Measurements from ENCODE around the gene NOC4L. TPM values are rescaled to one million over a fixed set of nuclear protein-coding genes. Genes with fewer than 3 reads are reported as not detected.

NOC4L gene
- polyA plus RNA-seq, 1 experiment = 8.1 TPM

GRCh38 chr12:132156573-132157325, 12.5 kb downstream of the NOC4L start:
- no peaks in the 10 kb centered on the region for H3K27me3 ChIP-seq (ENCODE audit: control insufficient read depth, insufficient read depth, low read length)
- no peak overlapping the region for H3K4me3 ChIP-seq (ENCODE audit: low read depth, low read length)
- DNase-seq (ENCODE audit: low read depth) = no peak
- ChIA-PET POLR2A (no interaction called here), CTCF (no interaction called here)
- no peak for TF ChIP-seq CTCF (IDR thresholded peaks at IDR 0.05; ENCODE audit: insufficient read depth, low read depth, low read length)
- H3K36me3 ChIP-seq (ENCODE audit: control insufficient read depth, insufficient read depth, low read length) = peaks cover 7% of the 10 kb centered on the region; the same call in 1 of the 2 replicates

- no peak for TF ChIP-seq CTCF (IDR thresholded peaks at IDR 0.05; ENCODE audit: insufficient read depth, low read depth, low read length)
- CTCF ChIA-PET = no interaction called here
These were observed 13.6 kb downstream of the NOC4L start for GRCh38 chr12:132157733-132158409.

GRCh38 chr12:132158677-132159554, 14.7 kb downstream of the NOC4L start:
- Histone ChIP-seq H3K4me3 (ENCODE audit: low read depth, low read length) (no peak overlapping the region), H3K27me3 (ENCODE audit: control insufficient read depth, insufficient read depth, low read length) (0 out of 2 replicates have a peak, but pooled peaks cover 2% of the 10 kb centered on the region), H3K36me3 (ENCODE audit: control insufficient read depth, insufficient read depth, low read length) (peaks cover 2% of the 10 kb centered on the region; the same call in 1 of the 2 replicates)
- no peak for TF ChIP-seq CTCF (IDR thresholded peaks at IDR 0.05; ENCODE audit: insufficient read depth, low read depth, low read length)
- DNase-seq (ENCODE audit: low read depth) = no peak
- POLR2A ChIA-PET = no interaction called here
- CTCF ChIA-PET = interaction anchor here (2.7 kb wide), 1 partner anchor 256 kb away, joined by 11 read pairs; no protein-coding TSS in a partner anchor

More at GRCh38 chr12:132157733-132158409, 13.6 kb downstream of the NOC4L start:
- Histone ChIP-seq H3K36me3 (ENCODE audit: control insufficient read depth, insufficient read depth, low read length) (peaks cover 2% of the 10 kb centered on the region; the same call in 1 of the 2 replicates), H3K4me3 (ENCODE audit: low read depth, low read length) (no peak overlapping the region), H3K27me3 (ENCODE audit: control insufficient read depth, insufficient read depth, low read length) (no peaks in the 10 kb centered on the region)
- DNase-seq (ENCODE audit: low read depth) = no peak
- POLR2A ChIA-PET = no interaction called here

- no peak for DNase-seq (ENCODE audit: low read depth)
- Histone ChIP-seq H3K36me3 (ENCODE audit: control insufficient read depth, insufficient read depth, low read length) (peaks cover 2% of the 10 kb centered on the region; the same call in 1 of the 2 replicates), H3K27me3 (ENCODE audit: control insufficient read depth, insufficient read depth, low read length) (0 out of 2 replicates have a peak, but pooled peaks cover 5% of the 10 kb centered on the region), H3K4me3 (ENCODE audit: low read depth, low read length) (no peak overlapping the region)
- ChIA-PET POLR2A (no interaction called here), CTCF (interaction anchor here (2.7 kb wide), 1 partner anchor 255 kb away, joined by 11 read pairs; no protein-coding TSS in a partner anchor)
- no peak for TF ChIP-seq CTCF (IDR thresholded peaks at IDR 0.05; ENCODE audit: insufficient read depth, low read depth, low read length)
These were observed 15.3 kb downstream of the NOC4L start for GRCh38 chr12:132159555-132160003.
